PC-3 (cell line): ENCODE results near the gene MACROD2. TPM values are rescaled to one million over a fixed set of nuclear protein-coding genes. Genes with fewer than 3 reads are reported as not detected.
A peak's percentile ranks its signal among the peaks of the same experiment; 100 is the strongest.

Source experiments
- ATAC-seq: fragments of 200-7000 bp; cut with Tn5 transposase; 2 replicates; pipeline ENCODE4 v1.9.1; 2020; ENCODE audit warnings: mild to moderate bottlenecking, moderate library complexity
- BruUV-seq: library from RNA; stranded (reverse); fragments of 400-500 nt; replicated peaks from 2 replicates; lab custom pipeline; 2021; lab: Mats Ljungman, UMichigan
- CTCF ChIA-PET: fragments of 300-600 bp; sonication (Branson Sonifier 250); formaldehyde crosslinking; loops from one replicate; lab custom pipeline; 2022; ENCODE audit warnings: antibody characterized with exemption; lab: Charles Lee
- POLR2A ChIA-PET: fragments of 300-600 bp; sonication (Branson Sonifier 250); formaldehyde crosslinking; loops from one replicate; lab custom pipeline; 2022; ENCODE audit warnings: antibody characterized with exemption; ENCODE audit not compliant: unreplicated experiment; lab: Charles Lee
- DNase-seq: peaks from one replicate; pipeline ENCODE4 v3.0.0-alpha.2; 2015
- H2AFZ ChIP-seq: fragments of 300-600 bp; sonication (generic); 2 replicates; pipeline ENCODE4 v1.6.0; 2016; ENCODE audit warnings: antibody characterized with exemption, low read length
- H3F3A ChIP-seq: fragments of 300-600 bp; sonication (generic); one replicate; pipeline ENCODE4 v1.6.0; 2017; ENCODE audit warnings: antibody characterized with exemption, low read length, control low read depth, mild to moderate bottlenecking; ENCODE audit not compliant: unreplicated experiment
- H3K27ac ChIP-seq: fragments of 300-600 bp; sonication (generic); 2 replicates; pipeline ENCODE4 v1.5.1; 2016; ENCODE audit warnings: mild to moderate bottlenecking, low read length
- H3K27me3 ChIP-seq: fragments of 300-600 bp; sonication (generic); 2 replicates; pipeline ENCODE4 v1.6.1; 2016; ENCODE audit warnings: low read length, mixed read lengths
- H3K36me3 ChIP-seq: fragments of 300-600 bp; sonication (generic); 2 replicates; pipeline ENCODE4 v1.6.1; 2016; ENCODE audit warnings: low read depth, mixed run types, low read length, mixed read lengths
- H3K4me1 ChIP-seq: fragments of 300-600 bp; sonication (generic); 2 replicates; pipeline ENCODE4 v1.5.1; 2016; ENCODE audit warnings: low read length; ENCODE audit not compliant: insufficient read depth
- H3K4me2 ChIP-seq: fragments of 300-600 bp; sonication (generic); 2 replicates; pipeline ENCODE4 v1.6.0; 2016; ENCODE audit warnings: low read length
- H3K4me3 ChIP-seq: fragments of 300-600 bp; sonication (generic); 2 replicates; pipeline ENCODE4 v1.5.1; 2016; ENCODE audit warnings: mild to moderate bottlenecking, low read length, mixed read lengths
- H3K79me2 ChIP-seq: fragments of 300-600 bp; sonication (generic); 2 replicates; pipeline ENCODE4 v1.6.1; 2017; ENCODE audit warnings: low read length, mixed read lengths
- H3K9ac ChIP-seq: fragments of 300-600 bp; sonication (generic); 2 replicates; pipeline ENCODE4 v1.6.0; 2016; ENCODE audit warnings: mild to moderate bottlenecking, low read length
- H3K9me2 ChIP-seq: fragments of 300-600 bp; sonication (generic); replicated peaks from 2 replicates; pipeline ENCODE4 v1.6.1; 2016; ENCODE audit warnings: mixed run types, low read length, mixed read lengths
- H3K9me3 ChIP-seq: fragments of 300-600 bp; sonication (generic); 2 replicates; pipeline ENCODE4 v1.6.1; 2016; ENCODE audit warnings: low read length, mixed read lengths
- H4K20me1 ChIP-seq: fragments of 300-600 bp; sonication (generic); 2 replicates; pipeline ENCODE4 v1.6.1; 2016; ENCODE audit warnings: low read length, mixed read lengths
- CTCF ChIP-seq: fragments of 300-600 bp; sonication (generic); conservative IDR thresholded peaks from 2 replicates; pipeline ENCODE4 v1.5.1; 2017; ENCODE audit warnings: antibody characterized with exemption, low read depth, mild to moderate bottlenecking, low read length
- EZH2 ChIP-seq: fragments of 300-600 bp; sonication (generic); IDR thresholded peaks from one replicate; pipeline ENCODE4 v1.6.1; 2017; ENCODE audit warnings: antibody characterized with exemption, mild to moderate bottlenecking, low read length; ENCODE audit not compliant: unreplicated experiment
- EZH2phosphoT487 ChIP-seq: fragments of 300-600 bp; sonication (generic); IDR thresholded peaks from 2 replicates; pipeline ENCODE4 v1.6.1; 2018; ENCODE audit warnings: mild to moderate bottlenecking, antibody characterized with exemption, low read length, borderline replicate concordance
- intact Hi-C: fragments of 100-400 bp; cut with micrococcal nuclease; formaldehyde crosslinking; loops from 2 replicates; pipeline ENCODE4 v1.9.0; 2023
- total RNA-seq: library from RNA; depleted of rRNA; stranded (reverse); fragments of >200 nt; gene quantifications from 2 replicates; pipeline ENCODE4 v1.2.3, GENCODE V29; 2014

MACROD2 gene
- total RNA-seq, 1 experiment from 2014 or later = 3.1 TPM

GRCh38 chr20:14312001-14312400, 316.7 kb downstream of the MACROD2 start:
- ATAC-seq = no peak
- H3K9me2 ChIP-seq = no peaks in the 10 kb centered on the region

GRCh38 chr20:14313341-14314020, 318.2 kb downstream of the MACROD2 start:
- intact Hi-C loops = no loop called here
- no peak for TF ChIP-seq EZH2phosphoT487
- TF ChIP-seq CTCF = no peak
- no peak for TF ChIP-seq EZH2
- no TSS peak for BruUV-seq
- DNase-seq = no peak
- Histone ChIP-seq H3K9me3 (no peaks in the 10 kb centered on the region), H3K4me3 (no peak overlapping the region), H3K36me3 (no peaks in the 10 kb centered on the region), H3K4me1 (peaks cover 23% of the 10 kb centered on the region), H3K79me2 (no peaks in the 10 kb centered on the region), H3K4me2 (no peak overlapping the region), H3K9me2 (no peaks in the 10 kb centered on the region), H4K20me1 (no peaks in the 10 kb centered on the region), H3K27me3 (no peaks in the 10 kb centered on the region), H2AFZ (no peak overlapping the region), H3K9ac (no peak overlapping the region), H3F3A (no peaks in the 10 kb centered on the region), H3K27ac (no peak overlapping the region)
- ChIA-PET CTCF (no interaction called here), POLR2A (no interaction called here)
- no peak for ATAC-seq

More at GRCh38 chr20:14312001-14312400, 316.7 kb downstream of the MACROD2 start:
- ChIA-PET CTCF (interaction anchor here (0.8 kb wide), 1 partner anchor 122 kb away, joined by 4 read pairs; no protein-coding TSS in a partner anchor), POLR2A (no interaction called here)
- H3F3A ChIP-seq = no peaks in the 10 kb centered on the region
- peak; percentile 25 for DNase-seq
- H3K4me3 ChIP-seq = no peak overlapping the region
- no peaks in the 10 kb centered on the region for H4K20me1 ChIP-seq
- H3K9me3 ChIP-seq = no peaks in the 10 kb centered on the region
- intact Hi-C loops = no loop called here
- no peak overlapping the region for H3K4me2 ChIP-seq
- no peak overlapping the region for H2AFZ ChIP-seq
- no peaks in the 10 kb centered on the region for H3K79me2 ChIP-seq
- no peaks in the 10 kb centered on the region for H3K36me3 ChIP-seq
- no TSS peak for BruUV-seq
- H3K4me1 ChIP-seq = peaks cover 23% of the 10 kb centered on the region
- H3K27me3 ChIP-seq = no peaks in the 10 kb centered on the region
- H3K27ac ChIP-seq = peak overlapping the region; percentile 83
- H3K9ac ChIP-seq = peak overlapping the region; percentile 39; the same call in 1 of the 2 replicates
- TF ChIP-seq EZH2 (no peak), EZH2phosphoT487 (no peak), CTCF (no peak)

GRCh38 chr20:14319704-14320103, 324.4 kb downstream of the MACROD2 start:
- no peak for TF ChIP-seq EZH2
- TF ChIP-seq CTCF = no peak
- no peak for TF ChIP-seq EZH2phosphoT487
- ATAC-seq (no peak), DNase-seq (no peak)
- CTCF ChIA-PET = no interaction called here
- Histone ChIP-seq H3K9ac (no peak overlapping the region), H4K20me1 (no peaks in the 10 kb centered on the region), H3K36me3 (no peaks in the 10 kb centered on the region), H2AFZ (no peak overlapping the region), H3K27ac (no peak overlapping the region), H3K27me3 (no peaks in the 10 kb centered on the region), H3K4me1 (no peaks in the 10 kb centered on the region), H3K9me2 (no peaks in the 10 kb centered on the region), H3K9me3 (no peaks in the 10 kb centered on the region), H3K4me2 (no peak overlapping the region), H3F3A (no peaks in the 10 kb centered on the region), H3K79me2 (no peaks in the 10 kb centered on the region), H3K4me3 (no peak overlapping the region)
- POLR2A ChIA-PET = no interaction called here
- intact Hi-C loops = no loop called here
- no TSS peak for BruUV-seq
